ENCODE results near the gene PIP5K1A. TPM values are rescaled to one million over a fixed set of nuclear protein-coding genes. Genes with fewer than 3 reads are reported as not detected.
"Not testable (repeated sequence)": the region's sequence is repeated elsewhere in the genome, so short reads cannot be mapped to it uniquely, and the experiment has no call there.

Gene PIP5K1A
- total RNA-seq, 1 donor from 2014 or later, result 45.3 TPM

GRCh38 chr1:151189637-151190445 lies 8.5 kb upstream of the PIP5K1A start, which contains the start of gene VPS72:
TSS of gene VPS72 (minus strand) at chr1:151190197. CDS start at chr1:151190121, 76 bp downstream.
- no peak for DNase-seq (ENCODE audit: extremely low read depth, low read depth, low spot score)

GRCh38 chr1:151192047-151192446 lies 6.3 kb upstream of the PIP5K1A start:
- no peak for DNase-seq (ENCODE audit: extremely low read depth, low read depth, low spot score)

GRCh38 chr1:151193304-151193703 lies 5.0 kb upstream of the PIP5K1A start:
- no peak for DNase-seq (ENCODE audit: extremely low read depth, low read depth, low spot score)

- no peak for DNase-seq (ENCODE audit: extremely low read depth, low read depth, low spot score)
Measured at GRCh38 chr1:151193856-151194255, 4.5 kb upstream of the PIP5K1A start.

GRCh38 chr1:151194894-151195594 lies 3.3 kb upstream of the PIP5K1A start:
- DNase-seq (ENCODE audit: extremely low read depth, low read depth, low spot score), result not testable (repeated sequence)

- DNase-seq (ENCODE audit: extremely low read depth, low read depth, low spot score), result peak; percentile 74
Measured at GRCh38 chr1:151196292-151196800, 2.0 kb upstream of the PIP5K1A start.

- no peak for DNase-seq (ENCODE audit: extremely low read depth, low read depth, low spot score)
Measured at GRCh38 chr1:151197863-151198253, 494 bp upstream of the PIP5K1A start.

- no peak for DNase-seq (ENCODE audit: extremely low read depth, low read depth, low spot score)
Measured at GRCh38 chr1:151199873-151200581, 1.7 kb downstream of the PIP5K1A start.

- DNase-seq (ENCODE audit: extremely low read depth, low read depth, low spot score), result not testable (repeated sequence)
Measured at GRCh38 chr1:151205381-151205965, 7.1 kb downstream of the PIP5K1A start.

GRCh38 chr1:151210830-151211229 lies 12.5 kb downstream of the PIP5K1A start:
- DNase-seq (ENCODE audit: extremely low read depth, low read depth, low spot score), result no peak

GRCh38 chr1:151211972-151212705 lies 13.8 kb downstream of the PIP5K1A start:
- DNase-seq (ENCODE audit: extremely low read depth, low read depth, low spot score), result no peak

- DNase-seq (ENCODE audit: extremely low read depth, low read depth, low spot score), result no peak
Measured at GRCh38 chr1:151213560-151213959, 15.2 kb downstream of the PIP5K1A start.

GRCh38 chr1:151221616-151222015 lies 23.3 kb downstream of the PIP5K1A start:
- no peak for DNase-seq (ENCODE audit: extremely low read depth, low read depth, low spot score)

GRCh38 chr1:151222130-151222529 lies 23.8 kb downstream of the PIP5K1A start:
- no peak for DNase-seq (ENCODE audit: extremely low read depth, low read depth, low spot score)

- no peak for DNase-seq (ENCODE audit: extremely low read depth, low read depth, low spot score)
Measured at GRCh38 chr1:151235235-151235634, 36.9 kb downstream of the PIP5K1A start.

GRCh38 chr1:151237678-151238466 lies 39.5 kb downstream of the PIP5K1A start:
- no peak for DNase-seq (ENCODE audit: extremely low read depth, low read depth, low spot score)

- no peak for DNase-seq (ENCODE audit: extremely low read depth, low read depth, low spot score)
Measured at GRCh38 chr1:151238467-151238739, 40.1 kb downstream of the PIP5K1A start.

- no peak for DNase-seq (ENCODE audit: extremely low read depth, low read depth, low spot score)
Measured at GRCh38 chr1:151242442-151242841, 44.1 kb downstream of the PIP5K1A start.

- DNase-seq (ENCODE audit: extremely low read depth, low read depth, low spot score), result no peak
Measured at GRCh38 chr1:151243683-151244216, 45.4 kb downstream of the PIP5K1A start.

Measured in glomerular endothelial cell (primary cell).